AG10803 (cell line): Measurements from ENCODE around the gene FOLR2.
"Not testable (repeated sequence)": the region's sequence is repeated elsewhere in the genome, so short reads cannot be mapped to it uniquely, and the experiment has no call there.

Experiments
- DNase-seq: peaks from one replicate; pipeline ENCODE4 v3.0.0; 2010; ENCODE audit warnings: low read depth
- H3K4me3 ChIP-seq: 2 replicates; pipeline ENCODE4 v1.5.1; 2011; ENCODE audit warnings: mild to moderate bottlenecking, low read length, control low read depth
- CTCF ChIP-seq: conservative IDR thresholded peaks from 2 replicates; pipeline ENCODE4 v1.5.1; 2011; ENCODE audit warnings: mild to moderate bottlenecking, low read length, control low read depth, inconsistent platforms

Gene FOLR2

GRCh38 chr11:72216638-72217037 lies at the start of gene FOLR2:
TSS of gene FOLR2 (plus strand) at chr11:72216794. CDS start at chr11:72218585, 1,791 bp downstream.
- H3K4me3 ChIP-seq: no peak within 1 kb of the TSS
- no peak for DNase-seq
- no peak for TF ChIP-seq CTCF

DNA sequence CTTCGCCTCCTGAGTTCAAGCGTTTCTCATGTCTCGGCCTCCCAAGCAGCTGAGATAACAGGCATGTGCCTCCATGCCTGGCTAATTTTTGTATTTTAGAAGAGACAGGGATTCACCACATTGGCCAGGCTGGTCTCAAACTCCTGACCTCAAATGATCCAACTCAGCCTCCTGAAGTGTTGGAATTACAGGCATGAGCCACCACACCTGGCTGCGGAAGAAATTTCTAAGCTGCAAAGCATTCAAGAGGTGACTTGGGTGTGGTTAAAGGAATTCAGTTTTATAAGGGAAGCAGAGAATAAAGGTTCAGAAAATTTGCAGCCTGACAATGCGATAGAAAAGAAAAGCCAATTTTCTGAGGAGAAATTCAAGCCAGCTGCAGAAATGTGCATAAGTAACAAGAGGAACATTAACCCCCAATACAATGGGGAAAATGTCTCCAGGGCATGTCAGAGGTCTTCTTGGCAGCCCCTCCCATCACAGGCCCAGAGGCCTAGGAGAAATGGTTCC lies 47.5 kb upstream of the FOLR2 start:
- not testable (repeated sequence) for H3K4me3 ChIP-seq, DNase-seq

DNA sequence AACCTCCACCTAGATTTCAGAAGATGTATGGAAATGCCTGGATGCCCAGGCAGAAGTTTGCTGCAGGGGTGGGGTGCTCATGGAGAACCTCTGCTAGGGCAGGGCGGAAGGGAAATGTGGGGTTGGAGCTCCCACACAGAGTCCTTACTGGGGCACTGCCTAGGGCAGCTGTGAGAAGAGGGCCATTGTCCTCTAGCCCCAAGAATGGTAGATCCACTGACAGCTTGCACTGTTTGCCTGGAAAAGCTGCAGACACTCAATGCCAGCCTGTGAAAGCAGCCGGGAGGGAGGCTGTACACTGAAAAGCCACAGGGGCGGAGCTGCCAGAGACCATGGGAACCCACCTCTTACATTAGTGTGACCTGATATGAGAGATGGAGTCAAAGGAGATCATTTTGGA lies 46.8 kb upstream of the FOLR2 start:
- not testable (repeated sequence) for H3K4me3 ChIP-seq, DNase-seq

GRCh38 chr11:72172043-72172442 lies 44.6 kb upstream of the FOLR2 start:
- DNase-seq, H3K4me3 ChIP-seq: not testable (repeated sequence)

DNA sequence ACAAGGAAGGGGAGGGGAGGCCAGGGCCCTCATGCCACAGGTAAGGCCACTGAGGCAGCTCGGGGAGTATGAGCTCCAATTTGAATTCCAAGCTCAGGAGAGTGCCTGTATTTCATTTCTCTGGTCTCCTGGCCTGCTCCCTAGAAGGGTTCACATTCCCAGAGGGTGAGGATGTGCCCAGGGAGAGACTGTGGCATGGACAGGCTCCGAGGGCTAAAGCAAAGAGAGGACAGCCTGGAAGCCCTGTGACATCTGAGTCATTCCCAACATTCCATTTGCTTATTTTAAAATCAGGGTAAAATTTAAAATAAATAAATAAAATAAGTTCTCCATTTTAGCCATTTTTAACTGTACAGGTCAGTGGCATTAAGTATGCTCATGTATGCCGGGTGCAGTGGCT lies 43.3 kb upstream of the FOLR2 start:
- no peak for DNase-seq
- no peak overlapping the region for H3K4me3 ChIP-seq
- no peak for TF ChIP-seq CTCF

DNA sequence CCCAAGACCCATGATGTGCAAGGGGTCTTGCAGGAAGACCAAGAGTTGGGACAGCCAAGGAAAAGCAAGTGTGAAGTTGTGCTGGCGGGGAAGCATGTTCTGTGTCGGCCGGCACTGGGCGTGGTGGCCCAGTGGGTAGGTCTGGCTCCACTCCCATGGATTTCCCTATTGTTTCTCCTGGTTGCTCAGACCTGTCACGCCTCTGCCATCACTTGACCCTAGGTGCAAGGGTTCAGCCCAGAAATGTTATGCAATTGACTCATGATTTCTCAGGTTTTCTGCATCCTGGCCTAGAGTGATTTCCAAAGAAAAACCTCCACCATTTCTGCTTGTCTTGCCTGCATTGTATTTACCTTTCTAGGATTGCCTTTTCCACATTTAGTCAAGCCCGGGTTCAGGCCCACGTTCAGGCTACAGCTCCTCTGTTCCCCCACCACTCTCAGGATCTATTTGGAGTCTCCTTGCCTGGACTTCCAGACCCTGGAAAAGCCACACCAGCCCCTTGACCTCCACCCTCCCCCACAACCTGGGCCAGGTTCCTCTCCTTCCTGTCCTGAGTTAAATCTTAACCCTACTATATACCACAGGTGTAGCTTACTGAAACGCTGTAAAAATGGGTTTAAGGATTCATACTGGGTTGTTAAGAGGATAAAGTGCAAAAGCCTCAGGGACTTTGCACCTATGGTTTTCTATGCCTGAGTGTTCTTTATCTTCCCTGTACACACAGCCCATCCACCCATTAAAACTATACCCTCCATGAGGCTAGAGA lies 42.1 kb upstream of the FOLR2 start:
- DNase-seq: no peak
- TF ChIP-seq CTCF: no peak
- H3K4me3 ChIP-seq: no peak overlapping the region

- no peak overlapping the region for H3K4me3 ChIP-seq
- no peak for DNase-seq
- TF ChIP-seq CTCF: no peak
Observed at GRCh38 chr11:72177656-72178055, 38.9 kb upstream of the FOLR2 start.

- TF ChIP-seq CTCF: no peak
- no peak for DNase-seq
- no peak overlapping the region for H3K4me3 ChIP-seq
Observed at GRCh38 chr11:72179049-72179803, 37.4 kb upstream of the FOLR2 start.
